Testis (tissue), 3 donors: ENCODE measurements around the gene LRRC15. TPM values are rescaled to one million over a fixed set of nuclear protein-coding genes. Genes with fewer than 3 reads are reported as not detected.

Experiments
- DNase-seq: peaks from one replicate; pipeline ENCODE4 v3.0.0-alpha.2; 2019
- H3K27ac ChIP-seq, 2 donors: fragments of 200-600 bp; sonication (generic); one replicate each; pipeline ENCODE4 v1.5.1; 2019
- H3K27me3 ChIP-seq: fragments of 200-600 bp; sonication (generic); one replicate; pipeline ENCODE4 v1.5.1; 2019
- H3K36me3 ChIP-seq: fragments of 200-600 bp; sonication (generic); one replicate; pipeline ENCODE4 v1.5.1; 2017; ENCODE audit warnings: low read depth; ENCODE audit errors: missing control alignments
- H3K4me1 ChIP-seq: fragments of 200-600 bp; sonication (generic); one replicate; pipeline ENCODE4 v1.5.1; 2019
- H3K4me3 ChIP-seq, 2 donors: fragments of 200-600 bp; sonication (generic); one replicate each; pipeline ENCODE4 v1.5.1; 2017 to 2019
- H3K9me3 ChIP-seq: fragments of 200-600 bp; sonication (generic); one replicate; pipeline ENCODE4 v1.5.1; 2017
- CTCF ChIP-seq, 3 experiments: fragments of 450-650 bp in 2 of 3; fragments of 200-600 bp in 1 of 3; sonication (generic) in 1 of 3; IDR thresholded peaks; one replicate each; pipeline ENCODE4 v1.5.1; 2016 to 2019; ENCODE audit warnings: antibody characterized with exemption in 3 of 3, mild to moderate bottlenecking in 2 of 3, moderate library complexity in 1 of 3
- POLR2A ChIP-seq: fragments of 450-650 bp; IDR thresholded peaks from one replicate; pipeline ENCODE4 v1.6.1; 2017; ENCODE audit warnings: antibody characterized with exemption, mild to moderate bottlenecking, moderate library complexity
- WGBS, 2 donors: methylation state at CpG; one replicate each; pipeline ENCODE4 v1.1.5; 2018; 5-methylcytosine and 5-hydroxymethylcytosine counted together
- intact Hi-C: fragments of 100-400 bp; cut with DNase I; formaldehyde crosslinking; loops from one replicate; pipeline ENCODE4 v1.15.1; 2023; ENCODE audit warnings: low total_unique reads
- polyA plus RNA-seq: library from polyadenylated mRNA; stranded (reverse); fragments of 350-450 nt; fragmentation: Illumina TruSeq; extraction: RNeasy Lipid Tissue Mini Kit (QIAGEN cat#74804); gene quantifications from one replicate; pipeline ENCODE4 v1.2.3, GENCODE V29; 2014; ENCODE audit warnings: low read depth, low replicate concordance; ENCODE audit not compliant: insufficient read depth
- total RNA-seq, 2 donors: library from RNA; depleted of rRNA; stranded (reverse); fragments of >200 nt; gene quantifications; one replicate each; pipeline ENCODE4 v1.2.3, GENCODE V29; 2016

LRRC15 gene
- total and polyA plus RNA-seq, 3 donors from 2014 or later = 0.06 to 0.75 TPM; not detected in 1

- Histone ChIP-seq H3K27me3 (no peaks in the 10 kb centered on the region), H3K9me3 (no peaks in the 10 kb centered on the region), H3K36me3 (no peaks in the 10 kb centered on the region), H3K27ac (no peak overlapping the region), H3K4me1 (no peaks in the 10 kb centered on the region), H3K4me3 (no peak overlapping the region)
- whole genome bisulfite sequencing, 2 donors = 52 to 73% methylated on average over 10 to 20 of the region's 20 CpGs
- peak; percentile 21 for DNase-seq
- intact Hi-C loops = no loop called here
- TF ChIP-seq POLR2A = no peak
- no peak for TF ChIP-seq CTCF (IDR thresholded peaks at IDR 0.05)
Observed at GRCh38 chr3:194364652-194365434, 4.7 kb downstream of the LRRC15 start.

- WGBS, 2 donors = 87 to 92% methylated on average over 3 of the region's 3 CpGs
- Histone ChIP-seq H3K27me3 (no peaks in the 10 kb centered on the region), H3K4me1 (no peaks in the 10 kb centered on the region), H3K36me3 (no peaks in the 10 kb centered on the region), H3K9me3 (no peaks in the 10 kb centered on the region), H3K4me3 (no peak overlapping the region), H3K27ac (no peak overlapping the region)
- DNase-seq = no peak
- intact Hi-C loops = no loop called here
- TF ChIP-seq CTCF (IDR thresholded peaks at IDR 0.05) (no peak), POLR2A (no peak)
Observed at GRCh38 chr3:194364314-194364651, 5.3 kb downstream of the LRRC15 start.

- H3K4me1 ChIP-seq = peaks cover 7% of the 10 kb centered on the region
- no peak for DNase-seq
- H3K9me3 ChIP-seq = no peaks in the 10 kb centered on the region
- TF ChIP-seq POLR2A (no peak), CTCF (IDR thresholded peaks at IDR 0.05) (no peak)
- intact Hi-C loops = no loop called here
- no peak overlapping the region for H3K27ac ChIP-seq
- H3K36me3 ChIP-seq = no peaks in the 10 kb centered on the region
- no peak overlapping the region for H3K4me3 ChIP-seq
- H3K27me3 ChIP-seq = no peaks in the 10 kb centered on the region
- WGBS, 2 donors = 91 to 93% methylated on average over 17 to 18 of the region's 18 CpGs
Observed at GRCh38 chr3:194360568-194360967, 9.0 kb downstream of the LRRC15 start.

- H3K9me3 ChIP-seq = no peaks in the 10 kb centered on the region
- H3K4me3 ChIP-seq = no peak overlapping the region
- no peak for DNase-seq
- intact Hi-C loops = no loop called here
- TF ChIP-seq CTCF (IDR thresholded peaks at IDR 0.05) = no peak
- no peak for TF ChIP-seq POLR2A
- no peaks in the 10 kb centered on the region for H3K27me3 ChIP-seq
- H3K27ac ChIP-seq = no peak overlapping the region
- H3K4me1 ChIP-seq = peaks cover 10% of the 10 kb centered on the region
- WGBS, 2 donors = 91 to 93% methylated on average over 11 of the region's 11 CpGs
- H3K36me3 ChIP-seq = no peaks in the 10 kb centered on the region
Observed at GRCh38 chr3:194357681-194358080, 11.9 kb downstream of the LRRC15 start.

GRCh38 chr3:194355379-194355778 is 14.2 kb downstream of the LRRC15 start:
- intact Hi-C loops = no loop called here
- Histone ChIP-seq H3K4me1 (peaks cover 10% of the 10 kb centered on the region), H3K36me3 (no peaks in the 10 kb centered on the region), H3K4me3 (no peak overlapping the region), H3K27ac (no peak overlapping the region), H3K27me3 (no peaks in the 10 kb centered on the region), H3K9me3 (no peaks in the 10 kb centered on the region)
- 40 to 49% methylated on average over 7 of the region's 7 CpGs for WGBS, 2 donors
- TF ChIP-seq CTCF (IDR thresholded peaks at IDR 0.05) (no peak), POLR2A (no peak)
- DNase-seq = no peak
